Stimulated activated CD4-positive, alpha-beta T cell treated with anti-CD3 and anti-CD28 coated beads, Interleukin-4, amount 100 ng/mL, for 24 hours (primary cell): ENCODE data around the gene CCHCR1.

Experiments used
- DNase-seq: peaks from one replicate; pipeline ENCODE4 v3.0.0-alpha.2; 2020

Gene CCHCR1

GRCh38 chr6:31126396-31127175 is 31.0 kb downstream of the CCHCR1 start:
- no peak for DNase-seq

DNA sequence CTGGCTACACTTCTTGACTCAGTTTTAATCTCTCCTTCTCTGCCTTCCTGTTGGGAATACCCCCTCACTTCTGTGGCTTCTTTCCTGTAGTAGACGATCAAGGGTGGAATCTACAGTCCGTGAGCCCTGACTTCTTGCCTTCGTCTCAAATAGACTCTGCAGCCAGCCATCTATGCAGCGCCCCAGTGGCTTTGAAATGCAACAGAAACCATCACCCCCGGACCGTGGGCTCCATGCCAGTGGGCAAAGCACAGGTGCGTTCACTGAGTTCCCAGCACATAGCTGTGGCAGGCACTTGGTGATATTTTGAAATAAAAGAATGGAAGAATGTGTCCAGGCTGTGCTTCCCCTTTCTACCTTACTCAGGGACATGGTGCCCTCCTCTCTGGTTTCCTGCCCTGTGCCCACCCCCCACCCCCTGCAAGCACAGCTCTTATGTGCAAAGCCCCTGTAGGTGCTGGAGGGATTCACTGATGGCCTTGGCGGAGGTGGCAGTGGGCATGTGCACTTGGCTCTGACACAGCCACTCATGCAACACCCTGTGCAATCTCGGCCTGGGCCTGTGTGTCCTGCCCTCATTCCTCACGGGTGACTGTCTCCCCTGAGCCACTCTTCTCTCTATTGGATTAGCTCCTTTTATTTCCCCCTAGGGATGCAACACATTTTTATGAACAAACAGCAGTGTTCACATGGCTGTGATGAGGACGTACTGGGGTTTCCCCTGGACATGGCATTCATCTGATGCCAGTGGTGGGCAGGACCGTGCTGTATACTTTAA is 31.8 kb downstream of the CCHCR1 start:
- no peak for DNase-seq

DNA sequence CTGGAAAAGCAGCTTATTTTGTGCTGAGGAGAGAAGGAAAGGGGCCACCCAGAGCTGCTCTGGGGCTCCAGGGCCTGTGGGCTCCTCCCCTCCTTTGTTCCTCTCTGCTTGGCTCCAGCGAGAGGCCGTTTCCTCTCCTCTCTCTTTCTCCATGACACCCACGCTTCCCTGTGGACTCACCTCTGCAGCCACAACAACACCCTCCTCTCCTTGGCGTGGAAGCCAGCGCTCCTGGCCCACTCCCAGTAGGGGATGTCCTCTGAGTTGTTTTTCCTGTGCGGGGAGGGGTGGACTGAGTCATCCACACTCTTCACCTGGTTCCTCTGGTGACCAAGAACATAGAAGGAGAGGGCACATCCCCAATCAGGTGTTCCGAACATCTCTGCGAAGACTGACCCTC is 32.4 kb downstream of the CCHCR1 start:
- DNase-seq, result no peak

- DNase-seq, result no peak
Measured at GRCh38 chr6:31122791-31123706, 34.6 kb downstream of the CCHCR1 start.

DNA sequence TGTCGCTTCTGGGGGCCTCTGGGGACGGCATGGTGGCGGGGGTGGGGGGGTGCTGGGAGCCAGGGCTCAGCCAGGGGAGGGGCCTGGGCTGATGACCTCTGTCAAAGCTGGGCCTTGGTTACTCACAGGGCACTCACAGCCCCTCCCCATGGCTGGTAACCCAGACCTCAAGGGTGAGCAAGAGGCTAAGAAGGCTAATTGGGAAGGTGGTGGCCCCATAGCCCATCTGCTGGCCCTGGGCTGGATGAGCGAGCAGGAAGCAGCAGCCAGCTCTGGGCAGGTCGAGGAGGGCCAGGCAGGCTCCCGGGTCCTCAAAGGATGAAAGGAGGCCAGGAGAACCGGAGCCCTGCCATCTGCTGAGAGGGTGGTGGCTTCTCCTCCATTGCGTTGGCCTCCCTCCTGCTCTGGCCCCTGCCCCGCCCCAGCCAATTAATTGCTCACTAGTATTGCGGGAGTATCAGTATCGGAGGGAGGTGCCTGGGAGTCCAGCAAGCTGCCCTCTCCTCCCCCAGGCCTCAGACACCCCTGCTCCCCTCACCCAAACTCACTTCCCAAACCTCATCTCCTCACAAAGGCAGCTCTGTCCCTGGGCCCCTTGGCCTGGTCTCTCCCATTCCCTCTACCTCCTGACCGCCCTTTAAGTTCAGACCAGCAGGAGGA is 36.3 kb downstream of the CCHCR1 start:
- no peak for DNase-seq

GRCh38 chr6:31120151-31120915 is 37.3 kb downstream of the CCHCR1 start, which contains the start of gene CDSN:
Gene CDSN (minus strand): TSS chr6:31120446. CDS start chr6:31120419, 27 bp downstream.
- DNase-seq, result no peak

- no peak for DNase-seq
Measured at GRCh38 chr6:31118178-31118577, 39.4 kb downstream of the CCHCR1 start.

DNA sequence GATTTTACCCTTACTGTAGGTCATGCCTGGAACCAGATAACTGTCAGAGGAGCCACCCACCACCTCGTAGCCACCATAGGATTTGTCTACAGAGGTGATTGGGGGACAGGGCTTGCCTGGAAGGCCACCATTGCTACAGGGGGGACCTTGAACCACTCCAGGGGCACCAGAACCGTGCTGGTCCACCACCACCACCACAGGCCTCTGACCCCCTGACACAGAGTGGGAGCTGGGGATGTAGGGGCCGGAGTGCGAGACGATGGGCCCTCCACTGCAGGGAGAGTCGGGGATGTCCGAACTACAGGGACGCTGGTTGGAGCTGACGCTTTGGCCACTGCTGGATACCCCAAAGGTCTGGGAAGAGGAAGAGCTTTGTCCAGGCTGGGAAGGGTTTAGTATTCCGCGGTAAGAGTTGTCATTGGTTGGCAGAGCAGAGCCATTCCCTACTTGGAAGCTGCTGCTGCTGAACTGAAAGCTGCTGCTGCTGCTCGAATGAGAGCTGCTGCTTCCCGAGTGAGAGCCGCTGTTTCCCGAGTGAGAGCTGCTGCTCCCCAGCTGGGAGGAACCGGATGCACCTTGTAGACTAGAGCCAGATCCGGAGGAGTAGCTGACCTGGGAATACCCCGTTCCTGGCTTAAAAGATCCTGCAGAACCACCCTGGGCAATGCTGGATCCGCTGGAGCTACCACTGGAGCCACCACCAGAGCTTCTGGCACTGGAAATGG is 40.8 kb downstream of the CCHCR1 start:
- no peak for DNase-seq

DNA sequence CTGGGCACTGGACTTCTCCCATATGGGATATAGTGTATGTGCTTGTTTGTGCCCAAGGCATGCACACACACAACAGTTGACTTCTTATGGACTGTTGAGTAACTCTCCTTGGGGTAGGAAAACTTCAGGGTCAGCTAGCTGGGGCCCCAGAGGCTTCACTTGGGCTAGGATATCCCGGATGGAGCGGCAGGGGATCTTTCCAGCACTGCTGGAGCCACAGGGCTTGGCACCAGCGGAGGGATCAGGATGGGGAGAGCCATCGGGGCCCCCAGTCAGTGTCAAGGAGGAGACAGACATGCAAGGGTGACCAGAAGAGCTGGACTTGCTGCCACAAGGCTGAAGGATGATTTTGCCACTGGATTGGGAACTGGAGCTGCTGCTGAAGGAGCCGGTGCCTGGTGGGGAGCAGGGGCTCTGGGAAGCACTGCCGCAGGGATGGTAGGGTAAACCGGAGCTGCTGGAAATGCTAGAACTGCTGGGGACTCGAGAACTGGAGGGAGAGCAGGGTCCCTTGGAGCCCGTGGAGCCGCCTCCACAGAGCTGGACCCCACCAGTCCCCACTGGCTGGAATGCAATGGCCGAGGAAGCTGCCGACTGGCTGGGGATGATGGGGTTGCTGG is 41.6 kb downstream of the CCHCR1 start:
- DNase-seq, result no peak

- DNase-seq, result no peak
Measured at GRCh38 chr6:31114970-31115849, 42.4 kb downstream of the CCHCR1 start.

DNA sequence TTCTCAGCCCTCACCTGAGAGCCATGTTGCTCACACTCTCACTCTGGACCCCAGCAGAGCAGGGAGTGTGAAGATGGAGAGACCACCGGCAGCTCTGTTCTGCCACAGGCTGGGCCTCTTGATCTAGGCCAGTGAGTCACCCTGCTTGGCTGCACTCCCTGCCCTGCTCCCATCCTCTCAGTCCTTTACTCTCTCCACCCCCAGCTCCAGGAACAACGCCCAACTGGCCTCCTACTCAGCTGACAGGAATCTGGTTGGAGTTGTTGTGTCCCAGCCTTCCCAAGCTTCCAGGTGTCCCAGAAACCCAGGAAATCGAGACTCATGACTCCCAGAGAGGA is 43.1 kb downstream of the CCHCR1 start, which contains the start of gene PSORS1C1:
TSS of gene PSORS1C1 (plus strand) at position 260 of the 338 bp plus-strand sequence. CDS start 14,833 bp downstream, outside the sequence.
- no peak for DNase-seq

DNA sequence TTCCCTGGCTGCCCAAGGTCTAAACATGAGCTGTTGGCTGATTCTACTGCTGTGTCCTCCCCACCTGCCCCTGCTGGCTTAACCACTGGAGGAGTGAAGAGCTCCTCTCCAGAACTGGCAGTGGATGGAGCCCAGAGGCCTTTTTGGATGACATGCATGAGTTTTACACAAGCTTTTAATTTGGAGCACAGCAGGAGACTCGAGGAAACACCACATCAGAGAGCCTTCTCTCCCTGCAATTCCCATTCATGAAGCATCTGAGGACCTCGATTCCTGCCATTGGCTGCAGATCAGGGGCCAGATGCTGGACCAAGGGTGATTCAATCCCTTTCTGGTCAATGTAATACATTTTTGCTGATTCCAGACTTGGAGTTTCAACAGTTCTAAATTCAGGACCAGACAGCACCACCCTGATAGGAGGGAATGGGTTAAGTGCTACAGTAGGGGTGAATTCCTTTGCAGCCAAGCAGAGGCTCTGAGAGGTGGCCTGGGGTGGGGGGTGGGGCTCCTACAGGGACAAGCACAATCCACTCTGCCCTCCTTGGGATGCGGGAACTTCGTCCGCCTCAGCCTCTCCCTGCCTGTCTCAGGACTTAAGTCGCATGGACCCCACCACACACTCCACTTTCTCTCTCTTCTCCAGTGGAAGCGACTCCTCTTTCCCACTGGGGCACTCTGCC is 43.6 kb downstream of the CCHCR1 start:
- DNase-seq, result no peak

DNA sequence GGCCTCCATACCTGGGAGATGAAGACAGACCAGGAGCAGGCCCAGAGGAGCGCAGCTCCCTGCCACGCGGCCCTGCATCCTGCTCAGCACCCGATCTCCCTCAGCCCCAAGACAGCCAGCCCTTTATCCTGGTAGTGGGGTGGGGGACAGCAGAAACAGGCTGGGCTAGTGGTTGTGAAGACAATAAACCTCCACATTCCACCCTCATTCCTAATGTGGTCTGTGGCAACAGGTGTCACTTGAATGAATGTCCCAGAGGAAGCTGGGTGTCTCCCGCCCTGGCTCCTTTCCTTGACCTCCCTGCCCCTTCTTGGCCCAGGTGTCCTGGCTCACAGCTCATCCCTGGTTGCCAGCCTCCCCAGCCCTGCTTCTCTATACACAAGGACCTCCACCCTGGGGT is 45.1 kb downstream of the CCHCR1 start, which contains the start of gene C6orf15:
TSS of gene C6orf15 (minus strand) at position 98 of the 400 bp plus-strand sequence. CDS start at position 78, 20 bp downstream.
- no peak for DNase-seq

- DNase-seq, result no peak
Measured at GRCh38 chr6:31111712-31112111, 45.9 kb downstream of the CCHCR1 start.

DNA sequence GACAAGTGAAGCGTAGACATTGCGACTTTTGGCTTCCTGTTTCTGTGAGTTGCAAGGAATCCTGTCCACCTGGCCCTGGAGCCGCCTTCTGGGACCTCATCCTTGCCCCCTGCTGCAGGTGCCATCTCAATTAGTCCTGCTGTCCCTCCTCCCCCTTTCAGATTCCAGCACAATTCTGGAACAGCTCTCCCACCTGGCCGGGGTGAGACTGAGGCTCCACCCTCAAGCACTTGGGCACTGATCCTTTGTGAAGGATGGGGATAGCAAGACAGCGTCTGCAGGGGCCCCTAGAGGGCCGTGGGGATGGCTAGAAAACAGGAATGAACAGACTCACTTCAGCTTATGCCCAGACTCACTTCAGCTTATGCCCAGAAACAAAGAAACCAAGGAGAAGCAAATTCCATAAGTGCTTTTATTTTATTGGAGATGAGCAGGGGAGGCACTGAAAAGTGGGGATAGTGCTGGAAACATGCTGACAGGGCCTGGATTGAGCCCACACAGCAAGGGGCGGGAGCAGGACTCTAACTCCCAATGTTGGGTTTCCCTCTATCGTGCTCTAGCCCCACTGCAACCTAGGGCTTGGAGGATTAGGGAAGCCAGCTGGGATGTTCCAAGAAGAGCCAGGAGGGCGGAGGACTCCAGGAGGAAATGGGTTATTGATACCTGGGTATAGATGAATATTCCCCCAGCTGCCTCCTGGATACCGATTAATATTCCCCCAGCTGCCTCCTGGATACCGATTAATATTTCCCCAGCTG is 46.6 kb downstream of the CCHCR1 start:
- DNase-seq, result no peak

GRCh38 chr6:31107052-31107451 is 50.5 kb downstream of the CCHCR1 start:
- no peak for DNase-seq

DNA sequence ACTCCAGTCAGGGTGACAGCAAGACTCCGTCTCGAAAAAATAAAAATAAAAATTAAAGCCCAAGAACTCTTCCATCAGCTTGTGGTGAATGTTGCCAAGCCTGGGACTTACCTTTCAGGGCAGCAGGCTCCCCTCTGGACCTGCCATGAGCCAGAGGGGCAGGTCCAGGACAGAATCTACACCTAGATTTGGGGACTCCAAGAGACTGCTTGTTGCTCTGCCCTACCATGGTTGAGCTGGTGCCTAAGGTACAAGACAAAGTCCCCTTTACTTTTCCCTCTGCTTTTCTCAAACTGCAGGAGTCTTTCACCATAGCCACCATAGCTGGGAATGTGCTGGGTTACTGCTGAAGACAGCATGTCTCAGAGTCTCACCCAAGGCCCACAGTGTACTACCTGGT is 54.5 kb downstream of the CCHCR1 start:
- no peak for DNase-seq

DNA sequence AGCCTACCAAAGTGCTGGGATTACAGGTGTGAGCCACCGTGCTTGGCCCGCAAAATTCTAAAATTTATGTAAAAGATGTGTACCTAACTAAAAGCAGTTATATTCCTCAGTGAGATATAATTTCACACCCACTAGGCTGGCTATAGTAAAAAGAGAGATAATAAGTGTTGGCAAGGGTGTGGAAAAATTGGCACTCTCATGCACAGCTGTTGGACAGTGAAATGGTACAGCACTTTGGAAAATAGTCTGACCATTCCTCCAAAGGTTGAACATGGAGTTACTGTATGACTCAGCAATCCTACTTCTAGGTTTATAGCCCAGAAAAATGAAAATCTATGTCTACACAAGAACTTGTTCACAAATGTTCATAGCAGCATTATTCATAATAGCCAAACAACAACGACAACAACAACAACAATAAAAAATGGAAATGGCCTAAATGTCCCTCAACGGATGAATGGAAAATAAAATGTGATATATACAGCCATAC is 59.1 kb downstream of the CCHCR1 start:
- DNase-seq, result no peak
